HG02981 (cell line): Measurements from ENCODE around the gene NXF1.
A peak's percentile ranks its signal among the peaks of the same experiment; 100 is the strongest.
"Not testable (repeated sequence)": the region's sequence is repeated elsewhere in the genome, so short reads cannot be mapped to it uniquely, and the experiment has no call there.

Source experiments
- ATAC-seq: cut with Tn5 transposase; IDR thresholded peaks from one replicate; pipeline ENCODE4 v1.9.1; 2021; ENCODE audit warnings: mild to moderate bottlenecking, moderate library complexity; ENCODE audit not compliant: unreplicated experiment

Gene NXF1

DNA sequence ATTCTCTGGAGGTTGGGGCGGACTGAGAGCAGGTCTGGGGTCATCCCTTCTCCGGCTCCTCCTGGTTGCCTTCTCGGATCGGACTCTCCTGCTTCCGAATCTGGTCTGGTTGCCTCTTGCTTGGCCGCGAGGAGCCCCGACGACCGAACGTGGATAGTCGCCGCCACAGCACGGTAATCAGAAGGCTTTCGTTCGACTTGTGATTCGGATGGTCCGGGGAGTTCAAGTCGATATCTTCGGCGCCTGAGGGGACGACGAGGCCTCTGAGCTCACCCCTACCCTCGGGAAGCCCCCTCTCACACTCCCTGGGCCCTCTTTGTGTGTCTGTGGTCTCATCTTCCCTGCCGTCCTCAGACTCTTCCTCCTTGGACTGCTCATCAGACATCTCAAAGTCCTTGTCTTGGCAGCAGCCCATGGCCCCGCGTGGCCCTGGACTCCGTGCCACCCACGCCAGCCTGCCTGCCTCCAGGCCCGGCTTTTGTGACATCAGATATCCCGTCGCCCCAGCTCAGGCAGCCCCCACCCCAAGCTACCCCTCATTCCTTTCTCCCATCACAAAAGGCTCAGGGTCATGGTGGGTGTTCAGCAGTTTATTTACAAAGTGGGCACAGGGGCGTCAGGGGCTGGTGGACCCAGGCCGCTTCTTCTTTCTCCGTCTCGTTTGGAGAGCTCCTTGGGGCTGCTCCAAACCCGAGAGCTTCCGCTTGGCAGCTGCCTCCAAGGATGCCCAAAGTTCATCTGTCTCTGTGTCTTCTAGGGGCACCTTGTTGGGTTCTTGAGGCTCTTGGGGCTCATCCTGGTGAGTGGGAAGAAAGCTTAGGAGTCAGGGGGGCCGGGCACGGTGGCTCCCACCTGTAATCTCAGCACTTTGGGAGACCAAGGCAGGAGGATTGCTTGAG is 27.3 kb upstream of the NXF1 start, which contains the start of gene TEX54:
TSS of gene TEX54 (minus strand) at position 506 of the 899 bp plus-strand sequence.
- peak; percentile 7 for ATAC-seq

DNA sequence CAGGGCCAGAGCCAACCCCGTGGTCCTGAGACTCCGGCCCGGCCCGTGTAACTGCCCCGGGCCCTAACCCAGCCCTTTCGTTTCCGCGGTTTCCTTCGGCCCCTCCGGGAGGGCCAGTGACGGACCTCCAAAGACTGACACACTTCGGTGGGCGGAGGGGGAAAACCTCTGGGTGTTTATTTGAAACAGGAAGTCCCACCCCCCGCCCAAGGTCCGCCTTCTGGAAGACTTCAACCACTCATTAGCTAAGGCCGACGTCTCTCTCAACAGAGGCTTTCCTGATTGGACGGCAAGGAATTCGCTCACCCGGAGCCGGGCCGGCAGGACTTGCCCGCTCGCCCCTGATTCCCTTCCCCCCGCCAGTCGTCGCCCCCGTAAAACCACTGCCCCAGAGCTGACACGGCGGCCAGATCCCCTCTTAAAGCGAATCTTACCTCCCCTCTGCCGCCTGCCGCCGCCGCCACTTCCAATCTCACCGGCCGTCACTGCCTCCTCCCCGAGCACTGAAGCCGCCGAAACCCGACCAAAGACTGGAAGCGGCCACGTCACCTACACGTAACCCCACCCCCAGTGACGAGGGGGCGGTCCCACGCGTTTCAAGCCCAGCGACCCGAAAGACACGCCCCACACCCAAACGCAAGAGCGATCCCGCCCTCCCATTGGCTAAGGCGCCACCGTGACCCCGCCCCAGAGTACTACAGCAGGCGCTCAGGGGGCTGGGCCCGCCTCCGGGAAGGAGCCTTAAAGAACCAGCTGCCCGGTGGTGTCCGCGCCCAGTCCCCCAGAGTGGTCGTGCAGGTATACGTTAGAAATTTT is 26.5 kb upstream of the NXF1 start, which contains the start of gene STX5:
TSS of gene STX5 (minus strand) at position 532 of the 816 bp plus-strand sequence. CDS start 808 bp downstream, outside the sequence.
- peak; percentile 83 for ATAC-seq

DNA sequence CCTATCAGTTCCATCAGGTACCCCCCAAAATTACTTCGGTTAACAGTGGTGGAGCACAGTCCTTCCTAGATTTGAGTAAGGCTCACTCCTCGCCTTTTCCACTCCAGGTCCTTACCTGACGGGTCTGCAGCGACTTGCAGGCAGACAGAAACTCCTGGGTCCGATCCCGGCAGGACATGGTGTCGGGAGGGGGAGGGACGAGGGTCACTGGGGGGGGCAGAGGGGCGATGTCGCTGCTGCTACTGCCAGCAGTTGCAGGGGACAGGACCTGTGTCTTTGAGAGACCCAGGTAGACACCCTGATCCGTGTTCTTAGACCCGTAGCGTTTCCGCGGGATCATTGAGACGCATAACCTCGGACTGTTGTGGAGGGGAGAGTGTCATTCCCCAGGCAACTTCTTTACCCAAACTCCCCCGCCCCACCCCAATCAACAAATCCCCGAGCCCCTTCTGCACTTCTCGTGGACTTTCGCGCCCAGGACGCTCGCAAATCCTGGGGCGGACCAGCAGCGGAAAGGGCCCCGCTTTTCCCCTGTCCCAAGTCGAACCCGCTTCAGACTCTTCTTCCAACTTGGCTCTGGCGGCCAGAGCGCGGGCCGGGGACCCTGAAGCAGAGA is 25.8 kb upstream of the NXF1 start:
- ATAC-seq: peak; percentile 7

DNA sequence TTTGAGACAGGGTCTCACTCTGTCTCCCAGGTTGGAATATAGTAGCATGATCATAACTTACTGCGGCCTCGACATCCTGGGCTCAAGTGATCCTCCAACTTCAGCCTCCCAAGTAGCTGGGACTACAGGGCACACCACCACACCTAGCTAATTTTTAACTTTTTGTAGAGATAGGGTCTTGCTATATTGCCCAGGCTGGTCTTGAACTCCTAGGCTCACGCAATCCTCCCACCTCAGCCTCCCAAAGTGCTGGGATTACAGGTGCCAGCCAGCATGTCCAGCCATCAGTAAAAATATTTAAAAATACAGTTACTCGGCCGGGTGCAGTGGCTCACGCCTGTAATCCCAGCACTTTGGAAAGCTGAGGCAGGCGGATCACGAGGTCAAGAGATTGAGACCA is 22.9 kb upstream of the NXF1 start:
- not testable (repeated sequence) for ATAC-seq

DNA sequence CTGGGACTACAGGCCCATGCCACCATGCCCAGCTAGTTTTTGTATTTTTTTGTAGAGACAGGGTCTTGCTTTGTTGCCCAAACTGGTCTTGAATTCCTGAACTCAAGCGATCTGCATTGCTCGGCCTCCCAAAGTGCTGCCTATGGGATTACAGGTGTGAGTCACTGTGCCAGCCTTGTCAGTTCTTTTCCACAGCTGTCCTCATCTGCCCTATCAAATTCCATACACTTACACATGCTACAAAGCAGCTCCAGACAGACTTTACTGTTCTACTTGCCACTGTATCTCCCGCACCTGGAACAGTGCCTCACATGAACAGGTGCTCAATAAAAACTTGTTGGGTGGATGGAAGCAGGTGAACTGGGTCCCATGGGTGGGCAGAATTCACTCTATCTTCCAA is 18.4 kb upstream of the NXF1 start:
- no peak for ATAC-seq

DNA sequence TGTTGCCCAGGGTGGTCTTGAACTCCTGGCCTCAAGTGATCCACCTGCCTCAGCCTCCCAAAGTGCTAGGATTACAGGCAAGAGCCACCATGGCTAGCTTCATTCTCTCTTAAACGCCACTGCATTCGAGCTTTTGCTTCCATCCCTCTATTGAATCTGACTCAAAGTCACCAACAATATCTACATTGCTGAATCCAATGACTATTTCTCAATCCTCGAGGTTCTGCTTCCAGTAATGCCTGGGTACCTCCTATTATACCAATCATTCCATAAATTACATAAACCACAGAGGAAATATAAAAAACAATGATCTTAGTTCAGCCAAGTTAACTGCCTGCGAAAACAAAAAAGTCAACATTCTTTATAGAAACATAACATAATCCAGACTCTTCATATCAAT is 11.9 kb upstream of the NXF1 start:
- no peak for ATAC-seq

DNA sequence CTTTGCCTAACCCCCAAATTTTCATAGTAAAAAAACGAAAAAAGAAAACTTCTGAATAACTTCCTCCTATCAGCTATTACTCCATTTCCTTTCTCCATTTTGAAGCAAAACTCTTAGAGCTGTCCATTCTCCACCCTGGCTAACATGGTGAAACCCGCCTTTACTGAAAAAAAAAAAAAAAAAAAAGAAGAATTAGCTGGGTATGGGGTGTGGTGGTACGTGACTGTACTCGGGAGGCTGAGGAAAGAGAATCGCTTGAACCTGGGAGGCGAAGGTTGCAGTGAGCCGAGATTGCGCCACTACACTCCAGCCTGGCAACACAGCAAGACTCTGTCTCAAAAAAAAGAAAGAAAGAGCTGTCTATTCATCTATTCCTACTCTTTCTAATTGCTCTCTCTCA is 11.3 kb upstream of the NXF1 start:
- ATAC-seq: no peak

DNA sequence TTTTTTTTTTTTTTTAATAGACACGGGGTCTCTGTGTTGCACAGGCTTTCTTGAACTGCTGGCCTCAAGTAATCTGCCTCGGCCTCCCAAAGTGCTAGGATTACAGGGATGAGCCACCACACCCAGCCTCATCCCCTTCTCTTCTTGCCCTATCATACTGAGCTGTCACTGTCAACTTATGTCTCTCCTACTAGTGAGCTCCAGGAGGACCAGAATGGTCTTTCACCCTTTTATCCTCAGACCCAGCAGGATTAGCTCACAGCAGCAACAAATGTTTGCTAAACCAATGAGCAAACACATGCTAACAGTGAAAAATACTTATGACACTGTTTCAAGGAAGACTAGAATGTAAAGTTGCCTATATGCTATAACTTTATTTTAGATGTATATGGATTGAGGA is 6.4 kb upstream of the NXF1 start:
- ATAC-seq: no peak

DNA sequence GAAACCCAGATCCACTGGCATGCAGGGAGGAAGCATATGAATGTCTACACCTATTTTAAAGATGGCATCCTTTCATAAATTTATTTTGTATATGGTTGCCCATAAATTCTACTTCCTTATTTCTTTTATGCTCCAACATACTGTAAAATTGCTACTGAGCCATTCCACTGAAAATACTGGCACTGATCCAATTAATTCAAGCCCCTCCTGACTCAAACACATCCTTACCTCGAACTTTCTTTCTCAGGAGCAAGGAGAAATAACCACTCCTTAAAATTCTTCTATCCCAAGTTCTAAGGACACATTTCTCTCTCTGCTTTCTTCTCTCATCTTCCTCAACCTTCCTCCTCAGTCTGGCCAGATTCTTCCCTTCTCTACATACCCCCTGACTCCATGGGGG is 5.5 kb upstream of the NXF1 start:
- no peak for ATAC-seq

DNA sequence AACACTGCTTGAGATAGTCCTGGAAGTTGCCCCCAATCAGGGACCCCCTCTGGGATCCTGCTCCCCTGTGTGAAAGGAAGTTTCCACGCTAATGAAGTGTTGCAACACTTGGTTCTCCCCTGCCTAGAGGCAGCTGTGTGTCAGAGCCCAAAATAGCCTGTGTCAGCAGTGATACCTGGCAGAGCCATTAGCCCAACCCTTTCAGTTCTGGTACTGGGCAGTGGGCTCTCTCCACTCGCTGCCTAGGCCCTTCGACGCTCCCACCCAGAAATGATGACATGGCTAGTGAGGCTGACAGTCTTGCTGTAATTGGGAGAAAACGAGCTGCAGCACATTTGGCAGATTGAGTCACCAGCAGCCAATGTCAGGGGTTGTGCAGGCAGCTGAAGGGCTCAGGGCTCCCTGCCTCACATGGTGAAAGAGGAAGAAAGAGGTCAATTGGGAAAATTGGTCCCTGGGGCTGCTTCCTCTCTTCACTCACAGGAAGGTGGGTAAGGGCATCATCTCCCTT is 1.4 kb upstream of the NXF1 start:
- no peak for ATAC-seq

DNA sequence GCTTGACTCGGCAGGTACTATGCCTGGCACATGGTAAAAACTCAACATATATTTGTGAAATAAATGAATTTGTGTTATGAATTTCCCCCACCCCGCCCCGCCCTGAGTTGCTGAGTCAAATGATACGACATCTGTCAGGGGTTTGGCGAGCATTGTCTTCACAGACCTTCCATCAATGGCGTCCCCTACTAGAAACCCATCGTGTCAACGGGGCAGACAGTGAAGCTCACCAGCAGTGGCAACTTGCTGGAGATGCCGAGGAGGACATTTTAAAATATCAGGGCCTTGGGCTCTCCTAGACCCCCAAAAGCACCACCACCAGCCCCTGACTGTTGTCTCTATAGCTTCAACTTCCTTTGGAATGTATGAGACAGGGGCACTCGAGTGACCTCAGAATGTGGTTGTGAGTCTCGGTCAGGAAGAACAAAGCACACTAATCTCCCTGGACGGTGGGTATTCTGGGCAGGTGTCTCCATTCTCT is 761 bp upstream of the NXF1 start:
- ATAC-seq: no peak

DNA sequence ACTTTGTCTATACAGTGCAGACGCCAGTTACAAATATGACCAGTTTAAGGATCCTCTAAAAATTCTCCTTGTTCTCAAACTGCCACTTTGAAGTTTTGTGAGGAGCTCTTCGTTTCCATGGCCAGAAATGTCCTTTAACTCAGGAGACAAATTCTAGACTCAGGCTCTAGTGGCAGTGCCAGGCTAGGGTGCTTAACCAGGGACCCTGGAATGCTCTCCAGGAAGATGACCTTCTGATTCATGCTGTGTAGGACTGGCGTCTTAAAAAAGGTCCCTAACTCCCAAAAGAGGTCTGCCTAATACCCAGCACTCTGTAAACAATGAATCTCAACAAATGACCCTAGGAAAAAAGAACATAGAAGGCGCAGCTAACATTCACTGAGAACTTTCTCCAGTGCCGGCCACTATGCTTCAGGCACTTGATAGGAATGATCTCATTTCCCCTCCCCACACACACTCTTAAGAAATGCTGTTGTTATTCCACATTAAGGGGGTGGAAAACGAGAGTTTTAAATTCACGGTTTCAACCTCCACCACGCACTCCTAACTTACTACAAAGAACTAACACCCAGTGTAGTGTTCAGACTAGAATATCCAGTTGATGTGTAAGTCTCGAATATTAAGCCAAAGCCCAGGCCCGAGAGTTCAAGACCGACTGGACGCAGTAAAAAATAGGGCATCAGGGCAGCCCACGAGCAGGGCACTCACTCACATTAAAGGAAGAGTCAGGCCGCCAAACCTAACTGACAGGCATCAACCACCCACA is 747 bp downstream of the NXF1 start:
- ATAC-seq: peak; percentile 7

DNA sequence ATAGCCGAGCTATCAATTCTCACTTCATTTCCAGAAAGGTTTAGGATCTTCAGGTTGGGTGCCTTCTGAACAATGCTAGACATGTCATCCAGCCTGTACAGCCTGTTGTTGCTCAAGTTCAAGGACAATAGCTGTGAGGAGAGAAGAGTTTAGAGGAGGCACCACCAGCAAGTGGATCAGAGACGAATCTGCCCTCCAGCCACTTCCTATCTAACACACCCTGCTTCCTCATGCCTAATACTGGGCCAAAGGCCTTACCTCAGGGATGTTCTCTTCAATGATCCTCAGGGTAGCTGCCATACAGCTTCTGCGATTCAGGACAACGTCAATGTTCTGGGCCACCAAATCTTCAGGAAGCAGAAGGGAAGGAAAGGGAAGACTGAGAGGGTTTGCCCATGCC is 4.2 kb downstream of the NXF1 start:
- no peak for ATAC-seq

DNA sequence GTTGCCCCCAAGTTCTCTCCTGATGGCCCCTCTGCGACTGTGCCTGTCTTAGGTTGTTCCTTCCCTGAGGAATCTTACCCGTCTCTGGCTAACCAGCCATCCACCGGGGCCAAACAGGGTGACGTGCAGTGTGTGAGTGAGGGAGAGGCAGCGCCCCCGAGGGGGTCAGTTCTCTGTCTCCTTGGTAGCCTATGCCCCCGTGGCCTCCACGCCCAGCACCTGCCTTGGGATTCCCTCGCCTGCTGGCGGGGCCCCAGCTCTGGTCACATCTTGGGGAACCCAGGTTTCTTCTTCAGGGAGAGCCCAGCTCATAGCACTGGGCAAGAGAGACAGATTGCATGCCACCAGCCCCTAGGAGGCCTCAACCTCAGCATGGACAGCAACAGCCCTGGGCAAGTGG is 5.8 kb downstream of the NXF1 start:
- no peak for ATAC-seq

DNA sequence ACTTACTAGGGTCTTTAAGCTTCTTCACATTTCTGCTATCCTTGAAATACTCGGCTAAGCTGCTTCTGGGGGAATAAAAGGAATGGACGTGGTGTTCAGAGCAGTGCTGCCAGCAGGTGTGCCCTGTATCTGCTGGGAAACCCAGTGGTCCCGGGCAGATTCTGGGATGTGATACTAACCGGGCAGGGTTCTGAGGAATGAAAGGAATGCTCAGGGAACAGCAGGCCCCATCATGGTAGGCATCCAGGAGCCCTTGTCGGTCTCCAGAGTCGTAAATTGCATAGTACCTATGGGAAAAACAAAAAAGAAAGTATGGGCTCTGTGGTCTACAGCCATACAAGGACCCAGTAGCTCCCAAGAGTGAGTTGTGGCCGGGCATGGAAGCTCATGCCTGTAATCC is 9.0 kb downstream of the NXF1 start:
- no peak for ATAC-seq

DNA sequence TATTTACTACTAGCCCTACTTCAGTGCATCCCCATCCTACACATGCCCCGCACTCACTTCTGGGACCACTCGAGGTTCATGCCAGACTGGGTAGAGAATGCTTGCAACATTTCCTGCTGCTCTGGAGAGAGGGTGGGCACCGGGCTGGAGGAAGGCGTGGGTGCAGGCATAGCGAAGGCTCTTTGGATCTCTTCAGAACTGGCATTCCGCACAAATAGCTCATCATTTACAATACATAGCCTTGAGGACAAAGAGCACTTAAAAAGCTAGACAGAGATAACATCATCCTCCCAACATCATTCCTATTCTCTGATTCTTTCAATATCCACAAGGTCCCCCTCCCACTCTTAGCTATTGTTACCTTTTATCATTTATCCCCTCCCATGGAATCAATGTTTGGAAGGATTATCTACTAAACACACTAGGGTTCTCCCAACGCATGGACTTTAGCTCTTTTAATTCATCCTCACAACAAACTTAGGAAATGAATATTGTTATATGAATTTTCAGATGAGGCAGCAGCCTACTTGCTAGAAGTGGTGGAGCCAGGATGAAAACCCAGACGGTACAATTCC is 11.0 kb downstream of the NXF1 start:
- ATAC-seq: no peak

DNA sequence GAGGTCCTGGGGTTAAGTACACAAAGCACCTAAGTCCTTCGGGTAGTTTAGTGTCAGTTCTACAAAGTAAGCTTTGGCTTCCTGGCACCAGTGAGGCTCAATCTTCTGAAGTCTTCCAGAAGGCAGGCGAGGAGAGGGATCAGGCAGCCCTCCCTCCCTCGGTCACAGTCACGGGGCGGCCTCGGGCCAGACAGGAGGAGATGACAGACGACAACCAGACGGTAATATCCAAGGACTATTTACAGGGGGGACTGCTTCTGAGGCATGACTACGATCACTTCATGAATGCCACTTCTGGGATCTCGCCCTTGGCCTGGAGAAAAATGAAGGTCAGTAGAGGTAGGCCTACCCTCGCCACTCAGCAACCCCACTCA is 13.1 kb downstream of the NXF1 start:
- ATAC-seq: no peak

DNA sequence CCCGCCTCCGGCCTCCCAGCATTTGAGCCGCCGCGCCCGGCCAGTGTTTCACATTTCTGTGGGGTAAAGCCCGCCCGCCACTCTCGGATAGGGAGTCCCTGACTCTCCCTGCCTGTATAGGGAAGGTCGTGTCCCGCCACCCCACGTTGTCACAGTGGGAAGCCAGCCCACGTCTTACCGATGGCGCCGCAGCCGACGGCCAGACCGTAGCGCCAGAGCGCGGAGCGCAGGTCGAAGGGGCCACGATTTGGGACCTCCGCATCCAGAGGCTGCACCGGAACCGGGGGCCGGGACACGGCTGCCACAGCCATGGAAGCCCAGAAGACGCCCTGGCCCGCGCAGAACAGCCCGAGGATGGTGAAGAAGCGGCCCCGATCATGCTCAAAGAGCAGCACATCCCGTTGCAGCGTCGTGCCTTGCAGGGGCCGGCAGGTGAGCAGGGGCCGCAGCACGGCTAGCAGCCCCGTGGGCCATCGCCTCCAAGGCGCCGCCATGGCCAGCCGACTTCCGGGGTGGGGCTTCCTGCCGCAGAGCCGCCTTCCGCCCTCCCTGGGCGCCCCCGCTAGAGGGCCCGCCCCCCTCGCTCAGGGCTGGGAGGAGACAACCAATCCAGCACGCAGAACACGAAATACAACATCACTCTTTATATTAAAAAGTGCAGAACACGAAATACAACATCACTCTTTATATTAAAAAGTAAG is 13.6 kb downstream of the NXF1 start, which contains the start of gene TMEM223:
TSS of gene TMEM223 (minus strand) at position 506 of the 701 bp plus-strand sequence. CDS start at position 494, 12 bp downstream.
- ATAC-seq: peak; percentile 71

DNA sequence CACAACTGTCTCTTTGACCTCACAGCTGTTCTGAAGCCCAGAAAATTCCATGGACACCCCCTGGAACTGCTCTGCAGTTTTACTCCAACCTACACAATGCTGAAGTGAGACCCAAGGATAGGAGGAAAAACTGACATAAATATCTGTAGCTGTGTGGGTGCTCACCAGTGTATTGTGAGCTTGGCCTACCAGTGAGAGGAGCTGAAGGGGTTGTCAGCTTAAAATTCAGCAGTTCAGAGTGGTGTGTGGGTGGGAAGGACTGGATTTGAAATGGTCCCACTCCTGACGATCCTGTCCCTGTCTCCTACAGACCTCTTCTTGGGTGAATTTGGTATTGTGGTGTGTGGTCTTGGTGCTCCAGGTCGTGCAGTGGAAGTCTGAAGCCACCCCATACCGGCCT is 15.7 kb downstream of the NXF1 start:
- ATAC-seq: no peak
